OCI-LY3 (cell line): ENCODE results near the gene RGR.

Source experiments
- H2AFZ ChIP-seq: fragments of 200-600, 300-600 bp; shearing (Covaris generic); 2 replicates; pipeline ENCODE4 v1.6.0; 2014; ENCODE audit warnings: antibody characterized with exemption, low read depth, low read length
- H3K27ac ChIP-seq: fragments of 200-600, 300-600 bp; sonication (generic); 2 replicates; pipeline ENCODE4 v1.5.1; 2014; ENCODE audit warnings: mild to moderate bottlenecking, low read length, moderate library complexity, mixed read lengths
- H3K27me3 ChIP-seq: fragments of 200-600, 300-600 bp; sonication (generic); 2 replicates; pipeline ENCODE4 v1.6.1; 2014; ENCODE audit warnings: low read depth, low read length, mixed read lengths
- H3K36me3 ChIP-seq: fragments of 200-600, 300-600 bp; sonication (generic); replicated peaks from 2 replicates; pipeline ENCODE3; 2014; ENCODE audit warnings: low read depth, low read length, mixed read lengths
- H3K4me1 ChIP-seq: fragments of 300-600, 200-600 bp; sonication (generic); 2 replicates; pipeline ENCODE4 v1.6.1; 2014; ENCODE audit warnings: low read length, mixed read lengths
- H3K4me2 ChIP-seq: fragments of 200-600, 300-600 bp; sonication (generic); 2 replicates; pipeline ENCODE4 v1.6.1; 2014; ENCODE audit warnings: low read length, mixed read lengths
- H3K4me3 ChIP-seq: fragments of 300-600, 200-600 bp; sonication (generic); 2 replicates; pipeline ENCODE4 v1.5.1; 2014; ENCODE audit warnings: antibody characterized with exemption, mild to moderate bottlenecking, low read length, moderate library complexity
- H3K79me2 ChIP-seq: fragments of 300-600, 200-600 bp; shearing (Covaris generic); 2 replicates; pipeline ENCODE4 v1.6.1; 2014; ENCODE audit warnings: mild to moderate bottlenecking, low read length, mixed read lengths
- H3K9ac ChIP-seq: fragments of 300-600, 200-600 bp; shearing (Covaris generic); 2 replicates; pipeline ENCODE4 v1.6.0; 2014; ENCODE audit warnings: mild to moderate bottlenecking, low read length, moderate library complexity
- H3K9me3 ChIP-seq: fragments of 200-600, 300-600 bp; shearing (Covaris generic); 2 replicates; pipeline ENCODE4 v1.6.1; 2014; ENCODE audit warnings: low read length, mixed read lengths; ENCODE audit not compliant: insufficient read depth
- H4K20me1 ChIP-seq: fragments of 200-600, 300-600 bp; sonication (generic); 2 replicates; pipeline ENCODE4 v1.6.1; 2016; ENCODE audit warnings: low read length, mixed read lengths; ENCODE audit not compliant: insufficient read depth
- EZH2phosphoT487 ChIP-seq: fragments of 200-600 bp; shearing (Covaris generic); IDR thresholded peaks from 2 replicates; pipeline ENCODE4 v1.6.1; 2018; ENCODE audit warnings: antibody characterized with exemption, mixed run types, low read depth
- TF ChIP-seq, protein P1 (sequence below): fragments of 200-600, 300-600 bp; sonication (generic); IDR thresholded peaks from 2 replicates; pipeline ENCODE4 v1.5.1; 2014; ENCODE audit warnings: antibody characterized with exemption, low read length, low read depth

The RGR gene

DNA sequence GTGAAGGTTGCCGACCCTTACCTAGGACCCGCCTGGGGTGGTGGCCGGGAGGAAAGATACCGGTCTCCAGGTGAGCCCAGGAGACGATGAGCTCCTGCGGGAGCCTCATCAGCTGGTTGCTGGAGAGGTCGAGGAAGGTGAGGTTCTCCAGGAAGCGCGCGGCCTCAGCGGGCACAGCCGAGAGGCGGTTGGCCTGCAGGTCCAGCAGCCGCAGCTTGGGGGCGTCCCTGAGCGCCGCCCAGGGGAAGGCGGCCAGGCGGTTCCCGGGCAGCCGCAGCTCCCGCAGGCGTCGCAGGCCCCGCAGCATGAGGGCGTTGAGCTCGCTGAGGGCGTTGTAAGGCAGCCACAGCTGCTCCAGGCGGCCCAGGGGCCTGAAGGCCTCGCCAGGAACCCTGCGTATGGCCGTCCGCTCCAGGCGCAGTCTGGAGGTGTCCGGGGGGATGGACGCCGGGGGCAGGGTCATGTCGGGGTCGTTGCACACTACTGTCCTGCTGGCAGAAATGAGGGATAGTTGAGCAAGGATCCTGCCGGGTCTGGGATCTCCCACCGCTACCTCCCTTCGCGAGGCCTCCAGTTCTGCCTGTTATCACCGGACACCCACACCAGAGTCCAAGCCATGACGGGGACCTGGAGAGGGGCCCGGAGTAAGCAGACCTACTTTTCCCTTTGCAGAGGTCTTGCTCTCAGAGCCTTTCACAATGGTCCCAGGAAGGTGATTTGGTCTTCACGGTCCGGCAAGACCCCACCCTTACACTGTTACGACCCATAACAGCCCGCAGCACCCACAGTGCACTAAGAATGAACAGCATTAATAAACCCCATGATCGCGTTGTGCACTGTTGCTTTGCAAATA, 7.4 kb upstream of the RGR start:
- no peak overlapping the region for H3K4me3 ChIP-seq
- H3K9ac ChIP-seq, result no peak overlapping the region
- no peak overlapping the region for H3K27ac ChIP-seq
- no peak overlapping the region for H2AFZ ChIP-seq
- no peaks in the 10 kb centered on the region; the same call in 1 of the 2 replicates for H3K27me3 ChIP-seq
- H3K9me3 ChIP-seq, result no peaks in the 10 kb centered on the region
- H3K79me2 ChIP-seq, result no peaks in the 10 kb centered on the region
- no peak overlapping the region for H3K4me2 ChIP-seq
- H3K4me1 ChIP-seq, result no peaks in the 10 kb centered on the region
- H4K20me1 ChIP-seq, result no peaks in the 10 kb centered on the region
- H3K36me3 ChIP-seq, result no peaks in the 10 kb centered on the region
- TF ChIP-seq, protein P1, sequence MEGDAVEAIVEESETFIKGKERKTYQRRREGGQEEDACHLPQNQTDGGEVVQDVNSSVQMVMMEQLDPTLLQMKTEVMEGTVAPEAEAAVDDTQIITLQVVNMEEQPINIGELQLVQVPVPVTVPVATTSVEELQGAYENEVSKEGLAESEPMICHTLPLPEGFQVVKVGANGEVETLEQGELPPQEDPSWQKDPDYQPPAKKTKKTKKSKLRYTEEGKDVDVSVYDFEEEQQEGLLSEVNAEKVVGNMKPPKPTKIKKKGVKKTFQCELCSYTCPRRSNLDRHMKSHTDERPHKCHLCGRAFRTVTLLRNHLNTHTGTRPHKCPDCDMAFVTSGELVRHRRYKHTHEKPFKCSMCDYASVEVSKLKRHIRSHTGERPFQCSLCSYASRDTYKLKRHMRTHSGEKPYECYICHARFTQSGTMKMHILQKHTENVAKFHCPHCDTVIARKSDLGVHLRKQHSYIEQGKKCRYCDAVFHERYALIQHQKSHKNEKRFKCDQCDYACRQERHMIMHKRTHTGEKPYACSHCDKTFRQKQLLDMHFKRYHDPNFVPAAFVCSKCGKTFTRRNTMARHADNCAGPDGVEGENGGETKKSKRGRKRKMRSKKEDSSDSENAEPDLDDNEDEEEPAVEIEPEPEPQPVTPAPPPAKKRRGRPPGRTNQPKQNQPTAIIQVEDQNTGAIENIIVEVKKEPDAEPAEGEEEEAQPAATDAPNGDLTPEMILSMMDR, result no peak
- no peak for TF ChIP-seq EZH2phosphoT487

- Histone ChIP-seq H3K27me3 (no peaks in the 10 kb centered on the region; the same call in 1 of the 2 replicates), H3K27ac (no peak overlapping the region), H3K9me3 (no peaks in the 10 kb centered on the region), H3K4me1 (no peaks in the 10 kb centered on the region), H3K4me2 (no peak overlapping the region), H2AFZ (no peak overlapping the region), H4K20me1 (no peaks in the 10 kb centered on the region), H3K79me2 (no peaks in the 10 kb centered on the region), H3K36me3 (no peaks in the 10 kb centered on the region), H3K4me3 (no peak overlapping the region), H3K9ac (no peak overlapping the region)
- TF ChIP-seq EZH2phosphoT487, result no peak
- TF ChIP-seq, protein P1, result no peak
Observed at GRCh38 chr10:84238909-84239308, 5.9 kb upstream of the RGR start.

DNA sequence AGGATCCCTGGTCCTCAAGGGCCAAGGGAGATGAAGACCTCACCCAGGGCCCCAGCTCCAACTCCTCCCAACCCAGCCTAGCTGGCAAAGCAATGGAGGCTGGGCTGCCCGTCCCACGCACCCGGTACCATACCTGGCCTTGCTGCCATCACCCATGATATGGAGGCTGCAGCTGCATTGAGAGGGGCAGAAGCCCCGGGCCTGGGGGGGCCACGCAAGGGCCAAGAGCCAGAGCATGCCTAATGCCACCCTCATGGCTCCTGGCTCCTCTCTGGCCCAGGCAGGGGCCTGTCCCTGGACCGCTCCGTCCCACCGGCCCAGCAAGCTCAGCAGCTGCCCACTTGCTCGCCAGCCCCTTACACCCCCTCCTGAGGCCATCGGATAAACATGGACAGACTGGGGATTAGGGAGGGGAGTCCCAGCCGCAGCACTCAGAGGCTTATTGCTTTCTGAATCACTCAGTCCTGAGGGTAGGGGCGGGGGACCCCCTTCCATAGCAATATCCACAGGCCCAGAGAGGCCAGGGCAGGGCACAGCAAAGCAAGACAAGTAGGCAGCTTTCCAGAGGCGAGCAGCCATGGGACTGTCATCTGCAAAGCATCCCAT, 3.6 kb upstream of the RGR start, which contains the start of gene LRIT1:
LRIT1 (minus strand) TSS at position 362 of the 606 bp plus-strand sequence; CDS start at position 255, 107 bp downstream.
- no peak within 1 kb of the TSS for H3K9ac ChIP-seq
- no peaks in the 10 kb centered on the region for H3K9me3 ChIP-seq
- H3K27ac ChIP-seq, result no peak within 1 kb of the TSS
- H3K79me2 ChIP-seq, result no peaks in the 10 kb centered on the region
- no peak within 1 kb of the TSS for H2AFZ ChIP-seq
- no peaks in the 10 kb centered on the region; the same call in 1 of the 2 replicates for H3K27me3 ChIP-seq
- H3K4me2 ChIP-seq, result no peak within 1 kb of the TSS
- H4K20me1 ChIP-seq, result no peaks in the 10 kb centered on the region
- TF ChIP-seq, protein P1, result no peak
- no peak for TF ChIP-seq EZH2phosphoT487
- no peaks in the 10 kb centered on the region for H3K36me3 ChIP-seq
- no peaks in the 10 kb centered on the region for H3K4me1 ChIP-seq
- no peak within 1 kb of the TSS for H3K4me3 ChIP-seq

GRCh38 chr10:84243759-84244158, 1.1 kb upstream of the RGR start:
- Histone ChIP-seq H3K9ac (no peak overlapping the region), H3K9me3 (no peaks in the 10 kb centered on the region), H3K4me3 (no peak overlapping the region), H3K4me2 (no peak overlapping the region), H3K27ac (no peak overlapping the region), H3K27me3 (no peaks in the 10 kb centered on the region; the same call in 1 of the 2 replicates), H3K4me1 (no peaks in the 10 kb centered on the region), H2AFZ (no peak overlapping the region), H3K36me3 (no peaks in the 10 kb centered on the region), H4K20me1 (no peaks in the 10 kb centered on the region), H3K79me2 (no peaks in the 10 kb centered on the region)
- TF ChIP-seq, protein P1, result no peak
- no peak for TF ChIP-seq EZH2phosphoT487
